Loucy (cell line): Measurements from ENCODE around the gene MFAP1.

Experiments
- CTCF ChIP-seq: fragments of 200-600 bp; sonication (generic); conservative IDR thresholded peaks from 2 replicates; pipeline ENCODE4 v1.5.1; 2014; ENCODE audit warnings: mild to moderate bottlenecking, antibody characterized with exemption, low read length
- EZH2phosphoT487 ChIP-seq: fragments of 200-600 bp; IDR thresholded peaks from 2 replicates; pipeline ENCODE4 v1.6.1; 2018; ENCODE audit warnings: antibody characterized with exemption, mild to moderate bottlenecking, moderate library complexity, borderline replicate concordance

DNA sequence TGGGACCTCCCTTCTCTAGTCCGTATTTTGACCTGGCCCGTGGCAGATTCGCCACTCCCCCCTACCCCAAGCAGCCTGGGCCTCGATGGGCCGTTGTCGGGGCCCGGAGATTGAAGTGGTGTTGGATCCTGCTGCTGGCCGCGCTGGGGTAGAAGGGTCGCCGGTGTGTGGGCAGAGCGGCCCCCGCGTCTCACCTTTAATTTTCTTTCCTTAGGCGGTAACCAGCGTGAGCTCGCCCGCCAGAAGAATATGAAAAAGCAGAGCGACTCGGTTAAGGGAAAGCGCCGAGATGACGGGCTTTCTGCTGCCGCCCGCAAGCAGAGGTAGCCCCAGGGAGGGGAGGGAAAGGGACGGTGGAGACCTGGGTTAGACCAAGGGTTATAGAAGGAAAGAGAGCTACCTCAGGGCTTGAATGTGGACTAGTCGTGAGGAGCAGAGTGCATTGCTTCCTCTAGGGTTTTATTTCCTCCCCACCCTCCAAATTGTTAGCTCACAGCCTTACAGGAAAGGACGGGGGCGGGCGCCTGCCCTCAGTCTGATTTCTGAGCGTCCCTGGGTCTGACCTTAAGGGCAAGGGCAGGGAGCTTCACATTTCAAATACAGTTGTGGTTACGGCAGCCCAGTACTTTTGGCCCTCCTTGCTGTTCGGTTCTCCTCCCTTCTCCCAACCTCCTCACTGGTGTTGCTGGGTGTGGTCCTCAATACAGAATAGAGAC, 31.6 kb downstream of the MFAP1 start:
- no peak for TF ChIP-seq CTCF
- TF ChIP-seq EZH2phosphoT487 = no peak
